Vagina (tissue), 2 donors: ENCODE measurements around the gene UGT2B17.

Source experiments
- POLR2A ChIP-seq, 2 donors: fragments of 450-650 bp; IDR thresholded peaks; one replicate each; pipeline ENCODE4 v1.6.1; 2017; ENCODE audit warnings: antibody characterized with exemption in 2 of 2, mild to moderate bottlenecking in 2 of 2, moderate library complexity in 2 of 2
- POLR2AphosphoS5 ChIP-seq, 2 donors: sonication (generic); formaldehyde crosslinking; IDR thresholded peaks; one replicate each; pipeline ENCODE4 v1.9.0; 2017; ENCODE audit warnings: antibody characterized with exemption in 2 of 2, mild to moderate bottlenecking in 2 of 2, low read depth in 1 of 2; ENCODE audit not compliant: insufficient read depth in 1 of 2
- TF ChIP-seq, protein P1 (sequence below), 3 experiments: fragments of 450-650 bp in 2 of 3; fragments of 200-600 bp in 1 of 3; sonication (generic) in 1 of 3; IDR thresholded peaks; one replicate each; pipeline ENCODE4 v1.5.1; 2017 to 2019; ENCODE audit warnings: antibody characterized with exemption in 3 of 3, mild to moderate bottlenecking in 2 of 3, moderate library complexity in 2 of 3

DNA sequence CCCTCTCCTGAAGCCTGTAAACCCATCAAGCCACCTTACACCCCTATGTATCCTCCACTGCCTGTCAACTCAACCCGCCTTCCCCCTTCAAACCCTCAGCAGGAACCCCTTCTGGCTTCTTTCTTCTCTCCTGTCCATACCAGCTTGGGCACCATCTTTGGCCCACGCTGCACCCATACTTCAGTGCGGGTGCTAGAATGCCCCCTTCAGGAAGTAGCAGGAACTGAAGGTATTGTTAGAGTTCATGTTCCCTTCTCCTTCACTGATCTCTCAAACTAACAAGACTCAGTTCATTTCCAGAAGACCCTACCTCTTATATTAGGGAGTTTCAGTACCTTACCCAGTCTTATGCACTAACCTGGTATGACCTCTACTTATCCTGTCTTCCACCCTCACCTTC lies 1.5 kb upstream of the UGT2B17 start:
- TF ChIP-seq POLR2AphosphoS5 (IDR thresholded peaks at IDR 0.05; ENCODE audit: insufficient read depth in 1 of 2, low read depth in 1 of 2), result no peak
- TF ChIP-seq, protein P1, sequence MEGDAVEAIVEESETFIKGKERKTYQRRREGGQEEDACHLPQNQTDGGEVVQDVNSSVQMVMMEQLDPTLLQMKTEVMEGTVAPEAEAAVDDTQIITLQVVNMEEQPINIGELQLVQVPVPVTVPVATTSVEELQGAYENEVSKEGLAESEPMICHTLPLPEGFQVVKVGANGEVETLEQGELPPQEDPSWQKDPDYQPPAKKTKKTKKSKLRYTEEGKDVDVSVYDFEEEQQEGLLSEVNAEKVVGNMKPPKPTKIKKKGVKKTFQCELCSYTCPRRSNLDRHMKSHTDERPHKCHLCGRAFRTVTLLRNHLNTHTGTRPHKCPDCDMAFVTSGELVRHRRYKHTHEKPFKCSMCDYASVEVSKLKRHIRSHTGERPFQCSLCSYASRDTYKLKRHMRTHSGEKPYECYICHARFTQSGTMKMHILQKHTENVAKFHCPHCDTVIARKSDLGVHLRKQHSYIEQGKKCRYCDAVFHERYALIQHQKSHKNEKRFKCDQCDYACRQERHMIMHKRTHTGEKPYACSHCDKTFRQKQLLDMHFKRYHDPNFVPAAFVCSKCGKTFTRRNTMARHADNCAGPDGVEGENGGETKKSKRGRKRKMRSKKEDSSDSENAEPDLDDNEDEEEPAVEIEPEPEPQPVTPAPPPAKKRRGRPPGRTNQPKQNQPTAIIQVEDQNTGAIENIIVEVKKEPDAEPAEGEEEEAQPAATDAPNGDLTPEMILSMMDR (IDR thresholded peaks at IDR 0.05), result no peak
- no peak for TF ChIP-seq POLR2A (IDR thresholded peaks at IDR 0.05)
